ENCODE results near the gene EPHB2. TPM values are rescaled to one million over a fixed set of nuclear protein-coding genes. Genes with fewer than 3 reads are reported as not detected.

EPHB2 gene
- total RNA-seq, 2 experiments from 2014 or later, result 0.08 TPM; not detected in 1

- no peaks in the 10 kb centered on the region for H3K36me3 Mint-ChIP-seq (ENCODE audit: low read depth)
- H3K9me3 Mint-ChIP-seq, result no peaks in the 10 kb centered on the region
- intact Hi-C loops (cut with DNase I, micrococcal nuclease), result no loop called here
- Histone ChIP-seq H3K36me3 (ENCODE audit: insufficient read depth, low read length) (no peaks in the 10 kb centered on the region), H3K4me3 (ENCODE audit: low read length) (no peak overlapping the region), H3K4me1 (ENCODE audit: insufficient read depth, low read length) (no peaks in the 10 kb centered on the region), H3K9me3 (ENCODE audit: control insufficient read depth in 1 of 2, insufficient read depth in 1 of 2, low read length in 2 of 2) (no peaks in the 10 kb centered on the region), H3K27me3 (ENCODE audit: control insufficient read depth in 1 of 2, insufficient read depth in 2 of 2, low read length in 2 of 2) (no peaks in the 10 kb centered on the region), H3K27ac (ENCODE audit: low read depth in 1 of 2, low read length in 2 of 2) (no peak overlapping the region)
- peaks cover 9% of the 10 kb centered on the region for H3K27me3 Mint-ChIP-seq
- no peak overlapping the region for H3K4me3 Mint-ChIP-seq
- TF ChIP-seq CTCF (IDR thresholded peaks at IDR 0.05), result no peak
- ChIA-PET POLR2A (no interaction called here), CTCF (no interaction called here)
- ATAC-seq (ENCODE audit: poor library complexity) (no peak), DNase-seq (no peak)
- H3K4me1 Mint-ChIP-seq (ENCODE audit: low read depth), result no peaks in the 10 kb centered on the region
- H3K27ac Mint-ChIP-seq, result no peak overlapping the region
These were observed 99.7 kb downstream of the EPHB2 start for GRCh38 chr1:22810378-22810777.

- Mint-ChIP-seq H3K9me3 (no peaks in the 10 kb centered on the region), H3K27ac (no peak overlapping the region), H3K4me3 (no peak overlapping the region), H3K4me1 (ENCODE audit: low read depth) (no peaks in the 10 kb centered on the region), H3K36me3 (ENCODE audit: low read depth) (no peaks in the 10 kb centered on the region), H3K27me3 (peaks cover 3% of the 10 kb centered on the region)
- Histone ChIP-seq H3K4me1 (ENCODE audit: insufficient read depth, low read length) (no peaks in the 10 kb centered on the region), H3K9me3 (ENCODE audit: control insufficient read depth in 1 of 2, insufficient read depth in 1 of 2, low read length in 2 of 2) (no peaks in the 10 kb centered on the region), H3K27me3 (ENCODE audit: control insufficient read depth in 1 of 2, insufficient read depth in 2 of 2, low read length in 2 of 2) (no peaks in the 10 kb centered on the region), H3K36me3 (ENCODE audit: insufficient read depth, low read length) (no peaks in the 10 kb centered on the region), H3K4me3 (ENCODE audit: low read length) (no peak overlapping the region), H3K27ac (ENCODE audit: low read depth in 1 of 2, low read length in 2 of 2) (no peak overlapping the region)
- intact Hi-C loops (cut with DNase I, micrococcal nuclease), result loop anchor here in 1 of 2 experiments (2.0 kb wide), 1 partner anchor 21 kb away; no protein-coding TSS in a partner anchor
- DNase-seq, result no peak
- no peak for ATAC-seq (ENCODE audit: poor library complexity)
- TF ChIP-seq CTCF (IDR thresholded peaks at IDR 0.05), result no peak
- POLR2A ChIA-PET, result no interaction called here
- CTCF ChIA-PET, result no interaction called here
These were observed 101.6 kb downstream of the EPHB2 start for GRCh38 chr1:22812092-22812880.

DNA sequence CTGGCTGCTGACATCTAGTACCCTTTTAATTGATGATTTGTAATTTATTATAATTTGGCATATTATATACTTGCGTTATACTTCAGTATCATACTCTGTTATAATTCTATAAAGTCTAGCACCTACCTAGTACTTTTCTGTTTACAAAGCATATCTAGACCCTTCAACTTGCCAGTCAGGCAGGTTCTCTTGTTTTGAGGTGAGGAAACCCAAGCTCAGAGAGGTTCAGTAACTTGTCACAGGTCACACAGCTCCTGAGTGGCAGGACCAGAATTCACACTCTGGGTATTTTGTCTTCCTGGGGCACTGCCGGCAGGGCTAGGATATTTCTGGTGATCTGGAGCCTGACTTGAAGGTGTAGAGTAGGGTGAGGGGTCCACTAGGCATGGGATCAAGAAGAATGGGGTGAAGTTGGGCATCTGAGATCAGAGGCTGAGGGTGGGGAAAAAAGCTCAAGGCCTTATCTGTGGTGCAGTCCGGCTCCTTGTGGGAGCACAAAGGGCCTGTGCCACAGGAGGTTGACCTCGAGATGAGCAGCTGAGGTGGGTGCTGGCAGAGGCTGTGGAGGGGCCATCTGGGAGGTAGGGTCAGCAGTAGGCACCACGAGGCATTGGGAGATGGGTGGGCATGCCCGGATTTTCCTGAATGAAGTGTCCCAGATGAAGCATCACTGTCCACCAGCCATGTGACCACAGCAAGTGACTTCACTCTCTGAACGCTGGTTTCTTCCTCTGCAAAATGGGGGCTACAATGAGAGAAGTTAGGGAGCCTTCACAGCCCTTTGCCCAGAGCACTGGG is 102.6 kb downstream of the EPHB2 start:
- no peaks in the 10 kb centered on the region for H3K36me3 ChIP-seq (ENCODE audit: insufficient read depth, low read length)
- CTCF ChIA-PET, result no interaction called here
- POLR2A ChIA-PET, result no interaction called here
- no peaks in the 10 kb centered on the region for H3K4me1 ChIP-seq (ENCODE audit: insufficient read depth, low read length)
- H3K4me3 ChIP-seq (ENCODE audit: low read length), result no peak overlapping the region
- Mint-ChIP-seq H3K36me3 (ENCODE audit: low read depth) (no peaks in the 10 kb centered on the region), H3K27ac (no peak overlapping the region), H3K27me3 (no peaks in the 10 kb centered on the region), H3K4me1 (ENCODE audit: low read depth) (no peaks in the 10 kb centered on the region), H3K9me3 (no peaks in the 10 kb centered on the region), H3K4me3 (no peak overlapping the region)
- no peak for TF ChIP-seq CTCF (IDR thresholded peaks at IDR 0.05)
- H3K9me3 ChIP-seq (ENCODE audit: control insufficient read depth in 1 of 2, insufficient read depth in 1 of 2, low read length in 2 of 2), result no peaks in the 10 kb centered on the region
- DNase-seq (no peak), ATAC-seq (ENCODE audit: poor library complexity) (no peak)
- H3K27ac ChIP-seq (ENCODE audit: low read depth in 1 of 2, low read length in 2 of 2), result no peak overlapping the region
- H3K27me3 ChIP-seq (ENCODE audit: control insufficient read depth in 1 of 2, insufficient read depth in 2 of 2, low read length in 2 of 2), result no peaks in the 10 kb centered on the region
- intact Hi-C loops (cut with DNase I, micrococcal nuclease), result loop anchor here in 1 of 2 experiments (2.0 kb wide), 1 partner anchor 20 kb away; no protein-coding TSS in a partner anchor
